Spinal cord (tissue), 10 donors: ENCODE results near the gene TMEM132D. TPM values are rescaled to one million over a fixed set of nuclear protein-coding genes. Genes with fewer than 3 reads are reported as not detected.

ENCODE experiments used
- DNase-seq, 6 donors: peaks; one replicate each; pipeline versions ENCODE4 v3.0.0 to v3.0.0-alpha.2; 2013 to 2015; ENCODE audit warnings: low spot score in 6 of 6, low read depth in 4 of 6
- H3K27ac ChIP-seq: one replicate; pipeline ENCODE4 v1.5.1; 2013; ENCODE audit warnings: low read depth, low read length, control low read depth
- H3K27me3 ChIP-seq: one replicate; pipeline ENCODE4 v1.6.1; 2013; ENCODE audit warnings: low read length; ENCODE audit not compliant: control insufficient read depth, insufficient read depth
- H3K36me3 ChIP-seq: one replicate; pipeline ENCODE4 v1.6.1; 2013; ENCODE audit warnings: low read length; ENCODE audit not compliant: control insufficient read depth, insufficient read depth
- H3K4me1 ChIP-seq: one replicate; pipeline ENCODE4 v1.6.1; 2013; ENCODE audit warnings: low read length; ENCODE audit not compliant: control insufficient read depth, insufficient read depth
- H3K4me3 ChIP-seq: one replicate; pipeline ENCODE4 v1.5.1; 2013; ENCODE audit warnings: low read depth, low read length, control low read depth
- H3K9me3 ChIP-seq: one replicate; pipeline ENCODE4 v1.6.1; 2013; ENCODE audit warnings: low read length; ENCODE audit not compliant: control insufficient read depth, insufficient read depth
- WGBS: methylation state at CpG from one replicate; pipeline ENCODE4 v1.1.5; 2013; ENCODE audit warnings: missing lambda C conversion rate; ENCODE audit not compliant: insufficient coverage; 5-methylcytosine and 5-hydroxymethylcytosine counted together
- polyA plus RNA-seq, 2 donors: library from polyadenylated mRNA; unstranded; fragments of 120-200 nt; gene quantifications; one replicate each; pipeline ENCODE4 v1.2.1, GENCODE V29; 2013; ENCODE audit not compliant: insufficient read length in 2 of 2
- total RNA-seq, 2 donors: library from RNA; depleted of rRNA in 1 of 2; stranded (reverse); fragments of 120-200 nt in 1 of 2; fragments of >200 nt in 1 of 2; gene quantifications; one replicate each; pipeline versions ENCODE4 v1.2.3 to v1.2.4, GENCODE V29; 2013 to 2014
- donor health status: healthy.

The TMEM132D gene
- total and polyA plus RNA-seq, 4 donors, result 4.7 to 15.7 (median 12.6) TPM

DNA sequence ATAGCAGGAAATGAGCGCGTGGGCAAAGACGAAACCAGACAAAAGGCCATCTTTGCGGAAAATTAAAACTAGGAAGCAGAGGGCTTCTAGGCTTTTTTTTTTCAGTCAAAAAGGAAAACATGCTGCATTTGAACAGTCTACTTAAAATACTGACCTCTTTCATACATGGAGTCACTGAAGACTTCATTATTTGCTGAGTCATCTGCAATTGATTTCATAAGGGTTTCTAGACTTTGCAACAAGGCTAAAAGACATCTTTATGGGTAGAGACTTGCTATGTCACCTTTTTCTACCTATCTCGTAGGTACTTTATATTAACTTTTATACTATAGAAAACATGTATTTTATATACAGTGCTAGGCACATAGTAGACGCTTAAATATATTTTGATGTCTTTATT is 238.4 kb downstream of the TMEM132D start:
- H3K4me1 ChIP-seq, result no peaks in the 10 kb centered on the region

DNA sequence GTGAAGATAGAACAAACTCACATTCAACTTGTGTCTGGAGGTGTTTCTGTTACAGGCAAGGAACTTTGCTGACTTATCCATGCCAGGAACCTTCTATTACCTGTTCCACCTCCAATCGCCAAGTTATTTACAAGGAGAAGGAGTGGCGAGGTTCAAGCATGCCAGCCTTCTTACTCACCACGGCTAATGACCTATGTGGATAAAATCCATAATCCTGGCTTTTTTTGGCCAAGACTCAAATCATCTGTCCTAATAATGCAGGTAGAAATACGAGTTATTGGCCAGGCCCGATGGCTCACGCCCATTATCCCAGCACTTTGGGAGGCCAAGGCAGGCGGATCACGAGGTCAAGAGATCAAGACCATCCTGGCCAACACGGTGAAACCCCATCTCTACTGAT is 241.6 kb downstream of the TMEM132D start:
- Histone ChIP-seq H3K27ac (no peak overlapping the region), H3K27me3 (no peaks in the 10 kb centered on the region), H3K36me3 (no peaks in the 10 kb centered on the region), H3K4me1 (no peaks in the 10 kb centered on the region), H3K4me3 (no peak overlapping the region), H3K9me3 (no peaks in the 10 kb centered on the region)
- no peak for DNase-seq
- 97% methylated on average over 9 of the region's 9 CpGs for WGBS

More for the DNA sequence above, 238.4 kb downstream of the TMEM132D start:
- no peaks in the 10 kb centered on the region for H3K27me3 ChIP-seq
- no peaks in the 10 kb centered on the region for H3K9me3 ChIP-seq
- H3K36me3 ChIP-seq, result no peaks in the 10 kb centered on the region
- 96% methylated on average over 4 of the region's 6 CpGs for WGBS
- no peak overlapping the region for H3K4me3 ChIP-seq
- no peak for DNase-seq
- H3K27ac ChIP-seq, result no peak overlapping the region

DNA sequence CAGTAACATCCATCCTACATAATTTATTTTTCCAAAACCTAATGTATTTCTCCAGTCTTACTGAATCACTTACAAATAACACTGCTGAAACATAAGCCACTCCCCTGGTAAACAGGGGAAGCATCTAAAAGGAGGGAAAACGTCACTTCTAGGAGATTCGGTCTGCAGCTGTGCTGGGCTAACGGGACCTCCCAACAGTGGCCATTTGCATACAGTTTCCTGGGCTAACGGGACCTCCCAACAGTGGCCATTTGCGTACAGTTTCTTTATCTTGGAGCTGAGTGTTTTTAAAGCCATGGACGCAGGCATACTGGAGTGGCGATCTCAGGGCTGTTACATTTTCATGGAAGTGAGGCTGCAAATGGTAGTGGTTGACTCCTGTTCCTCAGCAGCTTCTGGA is 242.9 kb downstream of the TMEM132D start:
- Histone ChIP-seq H3K27ac (no peak overlapping the region), H3K27me3 (no peaks in the 10 kb centered on the region), H3K9me3 (no peaks in the 10 kb centered on the region), H3K4me1 (no peaks in the 10 kb centered on the region), H3K4me3 (no peak overlapping the region), H3K36me3 (no peaks in the 10 kb centered on the region)
- WGBS, result 70% methylated on average over 5 of the region's 7 CpGs
- DNase-seq, result no peak

DNA sequence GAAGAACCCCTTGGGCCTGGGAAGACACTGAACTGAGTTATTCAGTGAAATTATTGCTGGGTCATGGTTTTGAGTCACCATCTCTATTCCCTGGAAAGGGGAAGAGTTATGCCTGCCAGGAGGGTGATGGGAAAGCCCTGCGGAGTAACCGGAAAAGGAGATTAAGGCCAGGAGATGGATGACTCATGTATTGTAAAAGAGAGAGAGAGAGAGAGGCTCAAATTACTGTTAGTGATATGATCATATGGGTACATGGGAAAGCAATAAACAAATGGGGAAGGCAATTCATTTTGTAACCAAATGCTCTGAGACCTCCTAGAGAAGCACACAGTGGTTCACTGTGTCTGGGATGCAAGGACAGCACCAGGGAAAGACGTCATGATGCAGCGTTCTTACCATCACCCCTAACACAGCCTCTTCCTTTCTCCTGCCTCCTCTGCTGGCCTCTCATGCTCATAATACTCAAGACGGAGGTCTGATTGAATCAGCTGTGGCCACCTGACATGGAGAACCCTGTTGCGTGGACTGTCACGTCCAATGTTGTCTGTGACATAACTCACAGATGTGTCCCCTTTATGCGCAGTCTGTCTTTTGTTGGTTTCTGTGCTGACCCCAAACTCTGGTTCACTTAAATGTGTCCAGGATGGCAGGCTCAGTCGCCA is 243.7 kb downstream of the TMEM132D start:
- 90% methylated on average over 9 of the region's 9 CpGs for WGBS
- Histone ChIP-seq H3K36me3 (no peaks in the 10 kb centered on the region), H3K27me3 (no peaks in the 10 kb centered on the region), H3K4me1 (no peaks in the 10 kb centered on the region), H3K4me3 (no peak overlapping the region), H3K27ac (no peak overlapping the region), H3K9me3 (no peaks in the 10 kb centered on the region)
- no peak for DNase-seq

DNA sequence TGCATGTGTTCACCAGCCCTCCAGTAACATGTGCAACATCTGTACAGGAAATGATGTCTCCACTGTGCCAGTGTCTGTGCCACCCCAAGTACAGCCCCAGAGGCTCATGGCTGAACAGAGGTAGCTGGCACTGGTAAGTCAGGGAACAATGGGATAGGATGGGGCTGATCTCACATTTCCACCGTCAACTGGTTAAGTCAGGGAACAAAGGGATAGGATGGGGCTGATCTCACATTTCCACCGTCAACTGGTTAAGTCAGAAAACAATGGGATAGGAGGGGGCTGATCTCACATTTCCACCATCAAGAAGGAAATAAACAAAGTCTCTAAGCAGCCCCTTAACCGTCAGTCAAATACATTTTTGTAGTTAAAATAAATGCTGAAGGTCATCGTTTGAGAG is 246.6 kb downstream of the TMEM132D start:
- Histone ChIP-seq H3K4me3 (no peak overlapping the region), H3K27me3 (no peaks in the 10 kb centered on the region), H3K9me3 (no peaks in the 10 kb centered on the region), H3K4me1 (no peaks in the 10 kb centered on the region), H3K36me3 (no peaks in the 10 kb centered on the region), H3K27ac (no peak overlapping the region)
- no peak for DNase-seq
- WGBS, result no CpG with 5 or more reads among the region's 4 CpGs

DNA sequence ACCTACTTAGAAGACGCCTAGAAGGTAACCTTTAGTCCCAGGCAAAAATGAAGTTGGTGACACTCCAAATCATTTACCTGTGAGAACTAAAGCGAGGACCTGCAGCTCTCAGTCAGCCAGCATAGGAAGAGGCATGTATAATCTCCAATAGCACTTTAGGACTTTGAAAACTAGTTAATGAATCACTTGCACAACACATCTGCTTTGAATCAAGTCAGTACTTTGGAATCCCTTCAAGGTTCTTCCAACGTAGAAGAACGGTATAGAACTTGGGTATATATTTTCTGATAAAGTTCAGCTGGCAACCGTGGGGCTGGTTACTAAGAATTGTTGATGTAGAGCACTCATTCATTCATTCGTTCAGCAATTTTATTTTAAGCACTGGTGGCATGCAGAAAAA is 251.9 kb downstream of the TMEM132D start:
- Histone ChIP-seq H3K36me3 (no peaks in the 10 kb centered on the region), H3K4me1 (no peaks in the 10 kb centered on the region), H3K27me3 (no peaks in the 10 kb centered on the region), H3K9me3 (no peaks in the 10 kb centered on the region), H3K4me3 (no peak overlapping the region), H3K27ac (no peak overlapping the region)
- no peak for DNase-seq
- 88% methylated on average over 6 of the region's 6 CpGs for WGBS

DNA sequence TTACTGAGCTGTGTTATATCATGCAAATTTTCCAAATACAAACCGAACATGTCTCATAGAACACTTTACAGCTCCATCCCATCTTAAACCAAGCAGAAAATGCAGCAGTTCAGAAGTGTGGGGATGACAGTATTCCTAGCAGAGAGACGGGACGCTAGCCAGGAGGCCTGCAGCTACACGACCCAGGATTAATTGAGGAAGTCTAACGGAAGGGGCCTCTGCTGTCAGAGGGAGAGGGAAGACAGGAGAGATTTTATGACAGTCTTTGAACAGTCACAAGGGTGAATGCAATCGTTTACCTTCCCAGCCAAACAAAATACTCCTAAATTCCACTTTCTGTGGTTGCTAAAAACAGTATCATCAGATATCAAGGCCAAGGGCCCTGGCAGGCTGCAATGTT is 261.9 kb downstream of the TMEM132D start:
- Histone ChIP-seq H3K27me3 (no peaks in the 10 kb centered on the region), H3K4me1 (peaks cover 3% of the 10 kb centered on the region), H3K4me3 (no peak overlapping the region), H3K36me3 (no peaks in the 10 kb centered on the region), H3K9me3 (no peaks in the 10 kb centered on the region), H3K27ac (no peak overlapping the region)
- WGBS, result 19% methylated on average over 3 of the region's 6 CpGs
- peak in 3 of 6 donors; percentile 9 to 60 (median 57) for DNase-seq

DNA sequence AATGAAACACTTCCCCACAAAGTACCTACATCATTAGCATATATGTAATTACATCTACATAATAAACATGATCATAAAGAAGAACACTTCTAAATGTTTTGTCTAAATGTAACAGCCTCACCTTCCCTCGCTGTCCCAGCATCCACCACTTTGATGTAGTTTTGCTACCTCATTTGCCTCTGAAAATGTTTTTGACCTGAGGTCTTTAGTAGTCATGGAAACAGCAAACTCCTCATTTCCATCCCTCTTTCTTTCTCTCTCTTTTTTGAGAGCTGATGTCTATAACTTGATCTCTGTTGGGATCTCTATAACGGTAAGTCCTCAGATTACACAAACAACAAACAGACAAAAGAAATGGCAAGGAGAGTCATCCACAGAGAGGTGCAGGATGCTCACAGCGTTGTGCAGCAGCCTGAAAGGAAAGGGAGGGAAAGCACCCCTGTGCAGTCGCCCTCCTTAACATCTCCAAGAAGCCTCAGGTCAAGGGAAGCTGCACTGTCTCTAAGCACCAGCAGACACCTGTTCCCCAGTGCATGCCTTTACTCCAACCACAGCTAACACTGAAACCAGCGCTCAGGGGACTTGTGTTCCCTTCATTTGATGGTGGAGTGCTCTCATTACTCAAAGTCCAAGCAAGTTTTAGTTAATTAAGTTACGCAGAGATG is 268.7 kb downstream of the TMEM132D start:
- no peak overlapping the region for H3K27ac ChIP-seq
- 50% methylated on average over 2 of the region's 6 CpGs for WGBS
- peak in 1 of 6 donors; percentile 53 for DNase-seq

DNA sequence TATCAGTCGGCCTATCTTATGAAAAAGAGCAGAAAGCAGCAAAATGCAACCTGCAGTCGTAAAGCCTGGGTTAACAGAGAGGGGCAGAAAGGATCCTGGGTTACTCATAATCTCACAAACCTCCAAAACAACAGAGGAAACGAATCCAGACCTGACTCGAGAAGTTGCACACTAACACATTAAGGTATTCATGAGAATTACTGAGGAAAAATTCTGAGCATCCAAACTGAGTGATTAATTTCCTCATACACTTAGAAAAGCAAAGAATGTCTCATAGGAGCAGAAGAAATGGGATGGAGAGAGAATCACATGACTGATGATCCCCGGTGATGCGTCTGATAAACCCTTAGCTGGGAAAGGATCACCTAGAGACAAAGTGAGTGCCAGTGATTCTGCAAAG is 272.5 kb downstream of the TMEM132D start:
- WGBS, result 95% methylated on average over 2 of the region's 6 CpGs
- Histone ChIP-seq H3K9me3 (no peaks in the 10 kb centered on the region), H3K4me1 (no peaks in the 10 kb centered on the region), H3K27ac (no peak overlapping the region), H3K4me3 (no peak overlapping the region), H3K36me3 (no peaks in the 10 kb centered on the region), H3K27me3 (no peaks in the 10 kb centered on the region)
- DNase-seq, result no peak

More for the DNA sequence above, 268.7 kb downstream of the TMEM132D start:
- H3K27me3 ChIP-seq, result no peaks in the 10 kb centered on the region
- H3K4me3 ChIP-seq, result no peak overlapping the region
- no peaks in the 10 kb centered on the region for H3K9me3 ChIP-seq
- no peaks in the 10 kb centered on the region for H3K36me3 ChIP-seq
- H3K4me1 ChIP-seq, result no peaks in the 10 kb centered on the region

DNA sequence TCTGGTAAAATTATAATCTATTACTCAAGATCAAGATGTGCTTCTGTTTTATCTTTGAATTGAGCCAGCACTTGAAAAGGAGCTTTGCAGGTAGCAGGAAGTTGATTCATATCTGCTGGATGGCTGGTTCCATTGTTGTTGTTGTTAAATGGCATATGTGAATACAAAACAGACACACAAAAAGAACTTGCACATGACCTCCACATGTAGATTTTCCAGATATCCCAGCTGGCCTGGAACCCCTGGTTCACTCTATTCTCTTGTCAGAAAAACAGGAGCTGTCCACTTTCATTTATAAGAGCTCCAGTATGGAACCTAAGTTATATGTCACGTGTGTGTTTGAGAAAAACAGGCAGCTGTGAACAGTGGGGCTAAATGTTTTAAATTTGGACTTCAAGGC is 273.9 kb downstream of the TMEM132D start:
- Histone ChIP-seq H3K27ac (no peak overlapping the region), H3K4me3 (no peak overlapping the region), H3K4me1 (no peaks in the 10 kb centered on the region), H3K9me3 (no peaks in the 10 kb centered on the region), H3K36me3 (no peaks in the 10 kb centered on the region), H3K27me3 (no peaks in the 10 kb centered on the region)
- DNase-seq, result no peak
- WGBS, result no CpG with 5 or more reads among the region's 1 CpG
